Measurements from ENCODE around the gene SNX30.

The SNX30 gene

DNA sequence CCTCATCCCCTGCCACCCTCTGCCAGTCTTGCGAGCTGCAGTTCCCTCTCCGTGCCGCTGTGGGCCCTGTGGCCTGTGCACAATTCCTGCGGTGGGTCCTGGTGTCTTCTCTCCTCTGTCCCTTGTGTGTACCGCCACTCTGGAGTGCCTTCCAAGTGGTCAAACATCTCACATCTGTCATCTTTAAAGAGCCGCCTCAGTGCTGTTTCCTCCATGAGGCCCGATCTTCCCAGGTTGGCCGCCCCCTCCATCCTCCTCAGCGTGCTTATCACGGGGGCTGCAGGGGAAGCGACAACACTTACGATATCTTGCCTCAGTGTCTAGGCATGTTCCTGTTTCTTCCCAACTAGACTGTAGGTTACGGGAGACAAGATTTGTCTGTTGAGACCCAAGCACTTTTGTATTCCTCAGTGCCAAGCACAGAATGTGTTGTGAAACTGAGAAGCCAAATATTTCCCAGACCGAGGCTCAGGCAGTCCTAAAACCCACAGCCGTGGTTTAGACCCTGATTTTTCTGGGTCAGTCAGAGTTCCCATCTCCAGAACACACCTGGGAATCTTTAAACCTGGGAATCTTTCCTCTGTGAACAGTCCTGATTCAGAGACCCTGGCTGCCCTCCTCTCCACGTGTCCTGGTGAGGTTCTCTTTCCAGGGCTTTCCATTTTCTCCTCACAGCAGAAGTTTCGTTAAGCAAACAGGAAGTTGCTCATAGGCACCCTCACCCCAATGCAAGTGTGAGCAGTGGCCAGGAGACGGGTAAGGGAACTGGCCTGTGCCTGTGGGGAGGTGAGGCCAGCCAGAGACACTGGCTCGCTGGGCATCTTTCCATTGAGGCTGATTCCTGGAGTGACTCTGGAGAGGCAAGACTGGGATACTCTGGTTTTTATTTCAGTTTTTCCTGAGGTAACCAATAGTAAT lies 111.3 kb downstream of the SNX30 start:
- DNase-seq = no peak

DNA sequence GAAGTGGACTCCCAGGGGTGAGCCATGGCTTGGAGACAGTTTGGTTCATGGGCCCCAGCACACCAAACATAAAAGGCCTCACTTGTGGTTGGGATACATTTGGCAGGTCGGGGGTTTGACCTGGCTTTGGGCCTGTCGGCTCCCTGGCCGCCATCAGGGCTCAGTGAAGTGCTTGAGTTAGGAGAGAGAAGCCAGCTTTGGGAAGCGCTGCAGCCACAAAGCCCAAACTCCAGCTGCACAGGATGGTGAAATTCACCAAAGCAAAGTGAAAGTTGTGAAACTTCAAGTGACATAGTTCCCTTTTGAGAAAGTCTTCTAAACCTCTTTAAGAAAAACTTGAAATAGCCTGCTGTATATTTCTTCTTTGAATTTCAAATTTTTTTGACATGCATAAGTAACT lies 112.7 kb downstream of the SNX30 start:
- no peak for DNase-seq

DNA sequence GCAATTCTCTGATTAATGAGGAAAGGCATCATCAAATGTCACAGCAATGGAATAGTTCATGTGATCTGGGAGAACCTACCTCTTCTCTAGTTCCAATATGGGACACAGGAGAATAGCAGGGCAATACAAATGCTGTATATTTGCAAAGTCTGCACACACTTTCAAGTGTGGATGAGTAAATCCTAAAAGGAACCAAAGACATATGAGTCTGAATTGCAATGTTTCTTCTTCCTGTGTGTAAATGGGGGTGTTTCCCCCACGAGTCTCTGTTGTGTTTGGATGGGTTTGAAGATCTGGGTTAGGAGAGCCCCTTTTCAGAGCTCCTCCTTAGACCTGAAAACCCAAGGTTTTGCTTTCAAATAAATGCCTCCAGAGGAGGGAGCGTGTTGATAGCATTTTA lies 113.2 kb downstream of the SNX30 start:
- DNase-seq = no peak

DNA sequence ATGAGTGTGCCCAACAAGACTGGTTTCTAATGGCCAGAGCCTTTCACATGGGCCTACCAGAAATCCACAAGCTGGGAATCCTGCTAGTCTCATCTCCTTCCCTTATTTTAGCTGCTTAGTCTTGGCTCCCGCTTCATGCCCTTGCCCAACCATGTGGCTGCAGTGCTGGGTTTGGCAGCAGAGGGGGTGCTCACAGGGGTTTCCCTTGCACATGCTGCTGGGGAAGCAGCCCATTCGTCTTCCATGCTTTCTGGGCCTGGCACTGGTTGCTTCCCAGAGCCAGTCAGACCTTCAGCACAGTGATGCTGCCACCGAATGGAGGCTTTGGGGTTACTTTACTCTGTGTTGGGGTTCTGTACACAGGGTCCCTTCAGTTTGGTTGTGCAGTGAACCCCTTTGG lies 113.8 kb downstream of the SNX30 start:
- DNase-seq = no peak

DNA sequence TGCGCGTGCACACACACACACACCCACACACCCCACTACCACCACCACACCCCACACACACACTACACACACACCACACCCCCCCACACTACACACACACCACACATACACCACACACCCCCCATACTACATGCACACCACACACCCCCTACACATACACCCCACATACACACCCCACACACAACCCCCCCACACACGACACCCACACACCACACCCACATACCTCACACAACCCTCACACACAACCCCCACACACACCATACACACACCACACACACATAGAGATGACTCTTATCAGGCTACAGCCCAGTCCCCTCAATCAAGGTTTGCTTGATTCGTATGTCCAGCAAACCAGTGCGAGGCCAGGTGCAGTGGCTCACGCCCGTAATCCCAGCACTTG lies 114.4 kb downstream of the SNX30 start:
- no peak for DNase-seq

DNA sequence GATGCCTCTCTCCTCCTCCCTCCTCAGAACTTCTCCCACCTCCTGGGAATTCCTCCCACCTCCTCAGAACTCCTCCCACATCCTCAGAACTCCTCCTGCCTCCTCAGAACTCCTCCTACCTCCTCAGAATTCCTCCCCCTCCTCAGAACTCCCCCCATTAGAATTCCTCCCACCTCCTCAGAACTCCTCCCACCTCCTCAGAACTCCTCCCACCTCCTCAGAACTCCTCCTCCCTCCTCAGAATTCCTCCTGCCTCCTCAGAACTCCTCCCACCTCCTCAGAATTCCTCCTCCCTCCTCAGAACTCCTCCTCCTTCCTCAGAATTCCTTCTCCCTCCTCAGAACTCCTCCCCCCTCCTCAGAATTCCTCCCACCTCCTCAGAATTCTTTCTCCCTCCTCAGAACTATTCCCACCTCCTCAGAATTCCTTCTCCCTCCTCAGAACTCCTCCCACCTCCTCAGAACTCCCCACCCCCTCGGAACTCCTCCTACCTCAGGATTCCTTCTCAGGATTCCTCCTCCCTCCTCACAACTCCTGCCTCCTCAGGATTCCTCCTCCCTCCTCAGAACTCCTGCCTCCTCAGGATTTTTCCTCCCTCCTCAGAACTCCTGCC lies 116.2 kb downstream of the SNX30 start:
- DNase-seq = peak; percentile 6

DNA sequence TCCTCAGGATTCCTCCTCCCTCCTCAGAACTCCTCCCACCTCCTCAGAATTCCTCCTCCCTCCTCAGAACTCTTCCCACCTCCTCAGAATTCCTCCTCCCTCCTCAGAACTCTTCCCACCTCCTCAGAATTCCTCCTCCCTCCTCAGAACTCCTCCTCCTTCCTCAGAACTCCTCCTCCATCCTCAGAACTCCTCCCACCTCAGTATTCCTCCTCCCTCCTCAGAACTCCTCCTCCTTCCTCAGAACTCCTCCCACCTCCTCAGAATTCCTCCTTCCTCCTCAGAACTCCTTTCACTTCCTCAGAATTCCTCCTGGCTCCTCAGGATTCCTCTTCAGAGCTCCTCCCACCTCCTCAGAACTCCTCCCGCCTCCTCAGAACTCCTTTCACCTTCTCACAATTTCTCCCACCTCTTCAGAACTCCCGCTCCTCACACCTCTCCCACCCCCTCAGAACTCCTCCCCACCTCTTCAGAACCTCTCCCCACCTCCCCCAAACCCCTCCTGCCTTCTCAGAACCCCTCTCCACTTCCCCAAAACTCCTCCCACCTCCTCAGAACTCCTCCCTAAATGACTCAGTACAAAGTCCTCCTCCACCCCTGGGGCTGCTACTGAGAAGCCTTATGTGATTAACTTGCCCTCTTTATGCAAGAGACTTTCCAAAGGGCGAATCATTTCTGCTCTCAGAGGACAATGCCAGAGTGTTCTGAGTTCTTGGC lies 116.9 kb downstream of the SNX30 start:
- no peak for DNase-seq

DNA sequence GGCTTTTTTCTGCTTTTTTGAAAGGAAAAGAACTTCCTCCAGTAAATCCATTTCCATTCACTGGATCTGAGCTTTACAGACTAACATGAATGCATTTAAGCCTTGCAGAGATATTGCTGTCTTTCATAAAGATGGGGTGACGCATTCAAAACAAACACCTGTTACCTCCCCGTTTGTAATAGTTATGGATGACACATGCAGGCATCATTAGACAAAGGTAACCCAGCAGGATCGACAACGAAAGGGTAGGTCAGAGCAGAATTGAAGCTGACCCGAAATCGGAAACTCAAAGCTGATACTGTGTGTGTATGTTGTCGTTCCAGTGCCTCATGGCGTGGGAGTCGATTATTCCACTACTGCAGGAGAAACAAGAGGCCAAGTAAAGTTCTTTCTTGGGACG lies 117.9 kb downstream of the SNX30 start:
- DNase-seq = no peak

DNA sequence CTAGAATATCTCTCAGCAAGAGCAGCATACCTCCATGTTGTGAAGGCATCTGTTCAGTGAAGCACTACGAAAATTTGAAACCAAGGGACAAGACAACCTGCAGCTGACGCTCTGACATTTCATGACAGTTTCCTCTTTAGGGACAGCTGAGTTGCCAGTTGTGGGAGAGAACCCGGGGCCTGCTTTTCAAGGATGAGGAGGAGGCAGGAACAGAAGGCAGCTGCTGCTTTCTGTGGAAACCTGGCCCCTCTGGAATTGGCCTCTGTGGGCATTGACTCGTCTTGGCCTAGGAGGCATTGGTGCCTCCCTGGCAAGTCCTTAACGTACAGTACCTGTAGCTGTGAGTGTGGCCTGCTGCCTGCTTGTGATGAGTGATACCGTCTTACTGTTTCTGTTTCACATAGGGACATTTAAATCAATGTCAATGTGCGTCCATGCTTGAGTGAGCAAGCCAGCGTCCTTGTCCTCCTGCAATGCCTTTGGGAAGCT lies 118.5 kb downstream of the SNX30 start:
- no peak for DNase-seq

DNA sequence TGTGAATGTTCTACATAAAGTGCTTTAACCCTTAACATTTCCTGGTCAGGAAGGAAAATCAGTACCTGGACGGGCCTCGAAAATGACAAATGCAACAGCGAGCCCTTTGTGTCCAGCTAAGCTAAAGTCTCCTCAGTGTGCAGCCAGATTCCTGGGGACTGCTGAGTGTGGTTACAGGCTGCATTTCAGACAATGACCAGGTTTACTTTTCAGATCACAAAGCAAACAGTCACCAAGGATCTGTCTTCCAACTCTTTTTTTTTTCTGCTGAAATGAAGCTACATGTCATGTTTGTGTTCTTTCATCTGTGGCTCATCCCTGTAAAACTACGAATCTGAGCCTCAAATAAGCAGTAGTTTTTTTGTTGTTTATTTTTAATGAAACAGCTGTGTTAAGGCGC lies 119.4 kb downstream of the SNX30 start:
- no peak for DNase-seq

DNA sequence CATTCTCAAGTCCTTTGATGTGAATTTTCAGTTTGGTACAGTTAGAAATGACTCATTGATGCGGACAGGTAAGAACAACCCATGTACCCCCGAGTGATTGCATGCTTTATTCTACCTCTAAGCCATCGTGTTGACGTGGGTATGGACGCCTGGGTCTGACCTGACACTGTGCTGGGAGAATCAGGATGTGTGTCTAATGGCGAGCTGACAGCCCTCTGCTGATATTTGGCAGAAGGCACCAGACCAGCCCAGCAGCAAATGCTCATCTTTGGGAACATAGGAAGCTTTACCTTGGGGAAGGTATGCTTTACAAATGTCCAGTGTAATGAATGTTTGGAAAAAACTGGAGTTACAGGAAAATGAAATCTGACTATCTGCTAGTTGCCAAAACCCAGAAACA lies 120.0 kb downstream of the SNX30 start:
- DNase-seq = no peak

DNA sequence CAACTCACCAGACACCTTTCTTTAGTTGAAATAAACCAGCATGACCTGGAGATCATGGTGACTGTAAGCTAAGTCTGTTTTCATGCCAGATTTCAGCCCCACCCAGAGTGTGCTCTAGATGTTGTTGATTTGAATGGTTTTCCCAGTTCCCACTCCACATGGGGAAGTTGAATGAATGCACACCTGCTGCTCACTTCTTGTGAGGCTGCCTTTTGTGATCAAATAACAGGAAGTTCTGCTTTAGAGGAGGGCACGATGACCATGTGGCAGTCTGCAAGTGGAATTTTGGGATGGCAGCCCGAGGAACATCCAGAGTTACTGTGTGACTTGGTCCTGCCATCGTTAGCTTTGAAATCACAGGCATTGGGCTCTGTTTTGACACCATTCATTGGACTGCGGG lies 121.5 kb downstream of the SNX30 start:
- DNase-seq = no peak

DNA sequence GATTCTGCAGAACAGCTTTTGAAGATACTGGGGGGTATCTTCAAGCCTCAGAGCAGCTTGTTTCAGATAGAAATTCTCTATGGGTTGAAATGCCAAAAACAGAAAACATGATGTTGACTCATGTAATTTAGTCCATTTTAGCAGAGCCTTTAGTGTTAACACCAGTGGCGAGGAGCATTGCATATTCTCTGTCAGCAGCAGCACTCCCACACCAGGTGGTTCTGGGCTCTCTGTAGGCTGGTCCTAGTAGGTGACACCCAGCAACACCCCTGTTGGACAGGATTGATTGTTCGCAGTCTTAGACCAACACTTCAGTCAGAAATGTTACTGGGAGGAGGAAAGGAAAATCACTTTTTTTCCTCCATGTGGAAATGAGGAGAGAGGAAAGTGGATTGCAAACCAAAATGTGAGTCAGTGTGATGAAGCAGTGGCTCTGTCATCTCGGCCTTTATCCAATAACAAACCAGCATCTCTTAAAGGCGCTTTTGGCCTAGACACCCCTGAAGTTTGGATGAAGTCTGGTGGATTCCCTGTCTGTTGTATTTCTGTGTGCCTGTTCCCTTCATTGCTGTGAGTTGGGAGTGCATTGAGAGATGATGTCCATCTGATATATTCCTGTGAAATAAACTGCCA lies 123.3 kb downstream of the SNX30 start:
- no peak for DNase-seq

DNA sequence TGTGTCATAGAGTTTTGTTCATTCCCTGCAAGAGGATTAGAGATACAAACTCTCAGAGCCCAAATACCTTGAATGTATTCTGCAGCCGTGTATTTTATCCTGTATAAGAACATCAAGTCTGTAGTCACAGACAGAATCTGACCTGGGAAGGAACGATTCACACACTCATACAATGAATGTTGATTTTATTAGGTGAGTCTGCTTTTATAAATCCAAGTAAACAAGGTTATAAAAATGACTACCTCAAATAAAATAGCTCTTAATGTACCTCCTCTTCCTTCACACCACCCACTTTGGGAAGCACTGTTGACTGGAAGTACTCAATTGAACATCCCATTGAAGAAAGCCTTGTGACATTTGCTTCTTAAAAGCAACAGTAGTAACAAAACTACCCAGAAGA lies 128.2 kb downstream of the SNX30 start:
- no peak for DNase-seq

DNA sequence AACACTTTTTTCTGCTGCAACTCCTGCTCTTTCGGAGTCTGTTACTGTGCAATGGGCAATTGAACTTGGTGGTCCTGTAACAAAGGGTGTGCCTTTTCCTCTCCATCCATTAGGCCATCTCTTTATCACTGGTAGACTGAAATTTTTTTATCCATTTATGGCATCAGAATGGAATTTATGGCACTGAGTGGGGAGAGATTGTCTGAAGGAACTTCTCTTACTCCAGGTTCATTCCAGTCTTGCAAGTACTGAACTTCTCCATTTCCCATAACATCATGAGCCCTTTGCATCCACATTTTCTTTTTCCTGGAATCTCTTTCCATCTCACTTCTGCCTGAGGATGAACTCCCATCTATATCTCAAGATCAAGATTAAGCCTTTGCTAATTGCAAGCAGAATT lies 130.1 kb downstream of the SNX30 start:
- no peak for DNase-seq

DNA sequence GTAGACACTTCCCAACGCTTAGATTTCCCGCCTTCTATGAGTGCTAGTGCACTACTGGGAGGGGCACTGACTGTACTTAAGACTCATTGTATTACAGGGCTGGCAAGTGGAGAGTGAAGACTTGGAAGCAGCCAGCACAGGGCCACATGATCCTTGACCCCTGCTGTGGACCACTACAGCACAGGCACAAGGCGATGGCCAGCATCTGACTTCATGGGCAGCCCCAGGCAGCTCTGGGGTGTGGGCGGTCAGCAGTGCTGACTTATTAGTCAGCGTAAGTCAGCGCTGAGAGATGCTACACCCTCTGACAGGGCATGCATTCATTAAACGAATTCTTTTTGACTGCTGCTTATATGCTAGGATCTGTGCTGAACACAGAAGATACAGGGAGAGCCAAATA lies 130.8 kb downstream of the SNX30 start:
- DNase-seq = no peak

DNA sequence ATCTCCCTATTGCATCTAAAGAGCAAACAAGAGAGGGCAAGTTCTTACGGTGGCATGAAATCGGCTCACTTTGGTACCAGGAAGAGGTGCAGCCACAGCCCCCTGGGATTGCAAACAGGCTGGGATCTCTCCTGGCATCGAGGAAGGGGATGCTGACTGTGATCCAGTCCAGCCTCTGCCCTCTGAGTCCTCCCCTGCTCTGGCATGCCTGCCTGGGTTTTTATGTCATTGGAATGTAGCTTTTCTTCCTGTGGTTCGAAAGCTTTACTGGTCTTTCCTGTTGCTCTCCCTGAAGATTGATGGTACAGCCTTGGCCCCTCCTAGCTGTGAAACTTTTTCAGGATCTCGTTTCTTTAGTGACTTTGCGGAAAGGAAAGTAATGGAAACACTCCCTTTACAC lies 133.5 kb downstream of the SNX30 start:
- DNase-seq = no peak

DNA sequence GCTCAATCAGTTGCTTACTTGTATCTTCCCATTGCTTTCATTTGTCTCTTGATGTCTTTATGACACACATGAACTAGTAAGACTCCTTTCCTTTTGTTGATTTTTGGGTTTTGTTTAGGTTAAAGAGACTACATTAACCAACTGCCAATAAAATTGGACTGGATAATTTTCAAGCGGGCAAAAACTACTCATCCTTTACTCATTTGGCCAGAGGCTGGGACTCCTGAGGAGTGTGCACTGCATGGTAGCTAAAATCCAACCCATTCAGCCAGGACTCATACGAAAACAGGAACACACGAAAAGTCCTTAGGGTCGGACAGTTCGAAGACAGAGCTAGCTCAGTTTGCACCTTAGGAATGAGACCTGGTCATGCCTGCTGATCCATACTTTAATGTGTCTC lies 134.2 kb downstream of the SNX30 start:
- DNase-seq = no peak

DNA sequence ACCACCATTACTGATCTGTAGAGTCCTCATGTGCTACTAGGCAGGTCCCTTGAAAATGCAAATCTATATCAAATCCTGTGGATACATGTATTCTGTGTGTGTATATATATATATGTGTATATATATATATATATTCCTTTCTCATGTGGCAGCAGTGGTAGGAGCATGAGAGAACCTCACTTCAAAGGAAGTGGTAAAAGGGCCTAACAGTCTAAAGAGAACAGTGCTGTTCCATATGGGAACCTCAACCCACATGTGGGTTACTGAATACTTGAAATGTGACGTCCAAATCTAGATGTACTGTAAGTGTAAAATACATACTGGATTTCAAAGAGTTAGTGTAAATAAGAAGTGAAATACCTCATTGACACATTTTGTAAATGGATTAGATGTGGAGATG lies 134.8 kb downstream of the SNX30 start:
- DNase-seq = no peak

DNA sequence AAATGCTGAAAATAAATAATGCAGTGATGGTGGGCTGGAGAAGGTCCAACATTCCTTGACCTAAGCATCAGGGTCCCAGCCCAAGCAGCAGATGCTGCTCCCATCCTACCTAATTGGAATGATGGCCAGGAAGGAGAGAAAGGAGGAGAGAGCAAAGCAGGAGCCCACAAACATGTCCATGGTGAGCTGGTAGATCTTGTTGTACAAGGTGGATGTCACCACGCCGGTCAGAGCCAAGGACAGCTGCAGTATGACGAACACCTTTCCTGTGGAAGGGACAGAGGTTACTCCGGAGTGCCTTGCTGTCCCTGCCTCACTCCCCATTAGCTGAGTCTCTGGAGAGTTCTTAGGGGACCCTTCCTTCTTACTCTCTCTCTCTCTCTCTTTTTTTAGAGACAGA lies 135.8 kb downstream of the SNX30 start:
- DNase-seq = no peak

DNA sequence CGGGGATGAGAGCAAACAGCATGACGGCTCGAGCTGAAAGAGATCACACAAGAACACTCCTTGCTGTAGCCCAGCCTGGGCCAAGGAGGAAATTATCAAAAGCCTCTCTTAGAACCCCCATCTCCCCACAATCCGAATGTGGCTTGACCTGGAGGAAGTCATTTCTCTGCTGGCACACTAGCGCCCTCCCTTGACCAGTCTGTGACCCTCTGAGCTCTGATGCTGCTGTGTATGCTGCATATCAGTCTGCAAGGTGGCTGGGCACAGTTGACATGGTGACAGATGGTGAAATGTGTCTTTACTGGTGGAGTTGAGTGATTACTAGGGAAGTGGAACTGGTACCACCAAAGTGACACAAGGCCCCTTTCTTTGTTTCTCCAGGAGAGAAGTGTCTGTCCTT lies 136.8 kb downstream of the SNX30 start:
- DNase-seq = peak; percentile 3

DNA sequence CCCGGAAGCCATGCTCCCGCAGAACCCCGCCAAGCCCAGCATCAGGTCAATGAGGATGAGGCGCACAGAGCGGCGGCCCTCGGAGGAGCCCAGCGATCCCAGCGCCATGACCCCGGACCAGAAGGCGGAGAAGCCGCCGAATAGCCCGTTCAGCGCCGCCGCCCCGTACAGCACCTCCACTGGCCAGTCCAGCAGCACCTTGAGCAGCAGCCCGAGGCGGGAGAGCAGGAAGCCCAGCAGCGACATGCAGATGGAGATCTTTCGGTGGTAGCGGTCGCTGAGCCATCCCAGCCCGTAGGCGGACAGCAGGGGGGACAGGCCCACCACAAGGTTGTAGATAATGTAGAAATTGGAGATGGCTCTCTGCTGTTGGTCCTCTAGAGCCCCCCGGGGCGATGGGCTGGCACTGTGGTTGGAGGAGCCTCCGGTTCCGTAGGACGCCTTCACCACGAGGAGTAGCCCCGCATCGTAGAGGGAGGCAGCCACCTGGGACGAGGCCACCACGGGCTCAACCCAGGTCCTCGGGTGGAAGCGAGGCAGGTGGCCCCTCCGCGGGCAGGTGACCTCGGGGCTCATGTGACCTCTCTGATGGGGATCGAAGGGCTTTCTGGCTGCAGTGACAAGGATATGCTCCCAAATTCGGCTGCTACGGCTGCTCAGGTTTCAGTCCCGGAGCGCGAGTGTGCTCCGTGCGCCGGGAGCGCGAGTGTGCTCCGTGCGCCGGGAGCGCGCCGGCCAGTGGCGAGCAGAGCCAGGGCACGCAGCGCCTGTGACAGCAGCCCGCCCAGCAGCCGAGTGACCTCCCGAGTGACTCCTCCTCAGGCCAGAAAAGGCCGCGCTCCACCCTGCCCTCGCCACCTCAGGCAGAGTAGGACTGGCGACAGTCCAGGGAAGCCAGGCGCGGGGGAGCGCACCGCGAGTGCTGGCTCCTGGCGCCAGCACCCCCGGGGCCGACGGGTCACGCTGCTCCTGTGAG lies 139.8 kb downstream of the SNX30 start, which contains the start of gene SLC46A2:
Gene SLC46A2 (minus strand): TSS at position 771 of the 976 bp plus-strand sequence. CDS start 195 bp downstream, at position 576.
- no peak for DNase-seq
